Adipose tissue (tissue), 3 donors: Measurements from ENCODE around the gene MEOX2. TPM values are rescaled to one million over a fixed set of nuclear protein-coding genes. Genes with fewer than 3 reads are reported as not detected.

ENCODE experiments used
- H3K27ac ChIP-seq: one replicate; pipeline ENCODE4 v1.5.1; 2013; ENCODE audit warnings: low read depth, low read length
- WGBS, 3 donors: extraction: QIAGEN DNeasy Blood & Tissue Kit; methylation state at CpG; one replicate each; pipeline ENCODE4 v1.1.7; 2013; 5-methylcytosine and 5-hydroxymethylcytosine counted together
- polyA plus RNA-seq, 3 donors: library from polyadenylated mRNA; stranded (reverse); fragments of 200-250 nt; gene quantifications; one replicate each; pipeline ENCODE4 v1.2.3, GENCODE V29; 2013
- donor health status: healthy with polysubstance abuse.
- donor health status: Bipolar disorder and iron deficiency.
- donor health status: healthy.

The MEOX2 gene
- polyA plus RNA-seq, 3 donors = 1.2 to 13.4 (median 8.9) TPM

GRCh38 chr7:15643000-15643705 is 43.3 kb downstream of the MEOX2 start:
- 80 to 98% (median 93%) methylated on average over 3 of the region's 3 CpGs for WGBS, 3 donors
- no peak overlapping the region for H3K27ac ChIP-seq

GRCh38 chr7:15628876-15629275 is 57.6 kb downstream of the MEOX2 start:
- WGBS, 3 donors = 56 to 57% (median 56%) methylated on average over 1 of the region's 1 CpG
- no peak overlapping the region for H3K27ac ChIP-seq

- 83 to 96% (median 91%) methylated on average over 1 of the region's 1 CpG for WGBS, 3 donors
- no peak overlapping the region for H3K27ac ChIP-seq
These were observed 60.4 kb downstream of the MEOX2 start for GRCh38 chr7:15626041-15626440.

GRCh38 chr7:15625466-15625865 is 61.0 kb downstream of the MEOX2 start:
- WGBS, 3 donors = 34 to 78% (median 78%) methylated on average over 1 of the region's 1 CpG
- H3K27ac ChIP-seq = no peak overlapping the region

GRCh38 chr7:15621468-15621867 is 65.0 kb downstream of the MEOX2 start:
- no peak overlapping the region for H3K27ac ChIP-seq
- 83 to 90% (median 89%) methylated on average over 2 of the region's 2 CpGs for WGBS, 3 donors

- no peak overlapping the region for H3K27ac ChIP-seq
These were observed 65.8 kb downstream of the MEOX2 start for GRCh38 chr7:15620491-15621185.

GRCh38 chr7:15618275-15618674 is 68.2 kb downstream of the MEOX2 start:
- WGBS, 3 donors = 87 to 95% (median 94%) methylated on average over 2 of the region's 2 CpGs
- H3K27ac ChIP-seq = no peak overlapping the region

More at GRCh38 chr7:15620491-15621185, 65.8 kb downstream of the MEOX2 start:
- WGBS, 3 donors = 53 to 62% (median 61%) methylated on average over 6 of the region's 6 CpGs

- WGBS, 3 donors = 68 to 85% (median 84%) methylated on average over 8 of the region's 8 CpGs
- no peak overlapping the region for H3K27ac ChIP-seq
These were observed 74.3 kb downstream of the MEOX2 start for GRCh38 chr7:15612205-15612604.

GRCh38 chr7:15610503-15610902 is 76.0 kb downstream of the MEOX2 start:
- H3K27ac ChIP-seq = no peak overlapping the region
- 77 to 89% (median 80%) methylated on average over 2 of the region's 2 CpGs for WGBS, 3 donors

GRCh38 chr7:15609287-15609686 is 77.2 kb downstream of the MEOX2 start:
- 67 to 79% (median 71%) methylated on average over 2 of the region's 2 CpGs for WGBS, 3 donors
- H3K27ac ChIP-seq = no peak overlapping the region

- 85 to 89% (median 85%) methylated on average over 5 of the region's 5 CpGs for WGBS, 3 donors
- no peak overlapping the region for H3K27ac ChIP-seq
These were observed 78.8 kb downstream of the MEOX2 start for GRCh38 chr7:15607529-15608210.

- no peak overlapping the region for H3K27ac ChIP-seq
- 69 to 89% (median 86%) methylated on average over 3 of the region's 3 CpGs for WGBS, 3 donors
These were observed 79.9 kb downstream of the MEOX2 start for GRCh38 chr7:15606561-15606960.

- WGBS, 3 donors = 94 to 100% (median 97%) methylated on average over 1 of the region's 1 CpG
- H3K27ac ChIP-seq = no peak overlapping the region
These were observed 82.3 kb downstream of the MEOX2 start for GRCh38 chr7:15604166-15604565.

GRCh38 chr7:15603124-15603523 is 83.4 kb downstream of the MEOX2 start:
- no peak overlapping the region for H3K27ac ChIP-seq
- WGBS, 3 donors = 62 to 83% (median 69%) methylated on average over 2 of the region's 2 CpGs

GRCh38 chr7:15602236-15602635 is 84.2 kb downstream of the MEOX2 start:
- H3K27ac ChIP-seq = no peak overlapping the region
- 28 to 61% (median 44%) methylated on average over 1 of the region's 1 CpG for WGBS, 3 donors

GRCh38 chr7:15601175-15601574 is 85.3 kb downstream of the MEOX2 start:
- 60 to 89% (median 86%) methylated on average over 1 of the region's 1 CpG for WGBS, 3 donors
- H3K27ac ChIP-seq = no peak overlapping the region

- 74 to 84% (median 74%) methylated on average over 4 of the region's 4 CpGs for WGBS, 3 donors
- H3K27ac ChIP-seq = no peak overlapping the region
These were observed 86.2 kb downstream of the MEOX2 start for GRCh38 chr7:15600298-15600697.

GRCh38 chr7:15594461-15594860 is 92.0 kb downstream of the MEOX2 start:
- no peak overlapping the region for H3K27ac ChIP-seq
- 59 to 83% (median 71%) methylated on average over 5 of the region's 5 CpGs for WGBS, 3 donors

GRCh38 chr7:15593382-15593781 is 93.1 kb downstream of the MEOX2 start:
- no peak overlapping the region for H3K27ac ChIP-seq

More at GRCh38 chr7:15593382-15593781, 93.1 kb downstream of the MEOX2 start:
- WGBS, 3 donors = 71 to 91% (median 86%) methylated on average over 3 of the region's 3 CpGs
